Fibroblast of pulmonary artery (primary cell): ENCODE data around the gene DMXL2.

ENCODE experiments used
- DNase-seq: peaks from one replicate; pipeline ENCODE4 v3.0.0-alpha.2; 2010; ENCODE audit warnings: low read depth
- H3K4me3 ChIP-seq: replicated peaks from 2 replicates; pipeline ENCODE4 v1.5.1; 2011; ENCODE audit warnings: low read depth, mild to moderate bottlenecking, control low read depth, low read length, moderate library complexity
- TF ChIP-seq, protein P1 (sequence below): IDR thresholded peaks from 2 replicates; pipeline ENCODE4 v1.5.1; 2011; ENCODE audit warnings: mild to moderate bottlenecking, control low read depth, low read length, inconsistent platforms; ENCODE audit errors: missing control alignments

Gene DMXL2

DNA sequence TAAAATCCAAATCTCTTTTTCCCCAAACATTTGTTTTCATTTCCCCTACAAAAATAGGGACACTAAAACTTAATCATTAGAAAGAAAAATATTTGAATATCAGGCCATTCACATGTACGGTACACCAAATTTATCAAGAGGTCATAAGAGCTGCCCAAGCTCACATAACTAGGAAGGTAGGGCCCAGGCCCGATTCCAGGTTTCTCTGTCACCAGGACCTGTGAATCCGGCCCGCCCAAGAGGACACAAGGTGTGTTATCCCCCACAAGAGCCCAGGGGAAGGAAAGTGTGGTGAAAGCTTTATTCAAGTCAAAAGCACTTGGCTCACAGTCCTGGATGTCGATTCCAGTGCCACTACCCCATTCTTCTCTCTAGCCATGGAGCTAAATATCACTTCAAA, 130.6 kb downstream of the DMXL2 start:
- DNase-seq, result no peak
- no peak overlapping the region for H3K4me3 ChIP-seq
- TF ChIP-seq, protein P1, sequence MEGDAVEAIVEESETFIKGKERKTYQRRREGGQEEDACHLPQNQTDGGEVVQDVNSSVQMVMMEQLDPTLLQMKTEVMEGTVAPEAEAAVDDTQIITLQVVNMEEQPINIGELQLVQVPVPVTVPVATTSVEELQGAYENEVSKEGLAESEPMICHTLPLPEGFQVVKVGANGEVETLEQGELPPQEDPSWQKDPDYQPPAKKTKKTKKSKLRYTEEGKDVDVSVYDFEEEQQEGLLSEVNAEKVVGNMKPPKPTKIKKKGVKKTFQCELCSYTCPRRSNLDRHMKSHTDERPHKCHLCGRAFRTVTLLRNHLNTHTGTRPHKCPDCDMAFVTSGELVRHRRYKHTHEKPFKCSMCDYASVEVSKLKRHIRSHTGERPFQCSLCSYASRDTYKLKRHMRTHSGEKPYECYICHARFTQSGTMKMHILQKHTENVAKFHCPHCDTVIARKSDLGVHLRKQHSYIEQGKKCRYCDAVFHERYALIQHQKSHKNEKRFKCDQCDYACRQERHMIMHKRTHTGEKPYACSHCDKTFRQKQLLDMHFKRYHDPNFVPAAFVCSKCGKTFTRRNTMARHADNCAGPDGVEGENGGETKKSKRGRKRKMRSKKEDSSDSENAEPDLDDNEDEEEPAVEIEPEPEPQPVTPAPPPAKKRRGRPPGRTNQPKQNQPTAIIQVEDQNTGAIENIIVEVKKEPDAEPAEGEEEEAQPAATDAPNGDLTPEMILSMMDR, result no peak

DNA sequence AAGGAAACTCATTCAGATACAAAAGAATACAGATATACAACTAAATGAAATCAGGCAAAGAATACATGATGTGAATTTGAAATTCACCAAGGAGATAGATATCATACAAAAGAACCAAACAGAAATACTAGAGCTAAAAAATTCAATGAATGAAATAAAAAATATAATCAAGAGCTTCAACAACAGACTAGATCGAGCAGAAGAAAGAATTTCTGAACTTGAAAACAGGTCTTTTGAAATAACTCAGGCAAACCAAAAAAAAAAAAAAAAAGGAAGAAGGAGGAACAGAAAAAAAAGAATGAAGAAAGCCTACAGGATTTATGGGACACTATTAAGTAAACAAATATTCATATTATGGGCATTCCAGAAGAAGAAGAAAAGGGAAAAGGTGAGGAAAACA, 137.8 kb downstream of the DMXL2 start:
- no peak overlapping the region for H3K4me3 ChIP-seq
- TF ChIP-seq, protein P1, result no peak
- DNase-seq, result no peak

DNA sequence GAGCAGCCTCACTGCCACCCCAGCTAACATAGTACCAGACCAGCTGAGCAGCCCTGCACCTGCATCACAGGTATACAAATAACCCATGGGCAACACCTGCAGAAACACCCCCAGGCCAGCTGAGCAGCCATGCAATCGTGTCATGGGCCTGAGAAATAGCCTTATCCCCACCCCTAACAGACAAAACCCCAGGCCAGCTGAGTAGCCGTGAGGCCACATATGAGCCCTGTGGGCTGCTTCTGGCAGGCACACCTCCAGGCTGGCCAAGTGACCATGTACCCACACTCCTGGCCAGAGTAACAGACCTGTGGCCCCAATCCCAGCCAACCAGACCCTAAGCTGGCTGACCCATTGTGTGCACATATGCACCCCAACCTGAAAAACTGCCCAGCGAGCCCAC, 138.6 kb downstream of the DMXL2 start:
- TF ChIP-seq, protein P1, result no peak
- no peak for DNase-seq
- no peak overlapping the region for H3K4me3 ChIP-seq

DNA sequence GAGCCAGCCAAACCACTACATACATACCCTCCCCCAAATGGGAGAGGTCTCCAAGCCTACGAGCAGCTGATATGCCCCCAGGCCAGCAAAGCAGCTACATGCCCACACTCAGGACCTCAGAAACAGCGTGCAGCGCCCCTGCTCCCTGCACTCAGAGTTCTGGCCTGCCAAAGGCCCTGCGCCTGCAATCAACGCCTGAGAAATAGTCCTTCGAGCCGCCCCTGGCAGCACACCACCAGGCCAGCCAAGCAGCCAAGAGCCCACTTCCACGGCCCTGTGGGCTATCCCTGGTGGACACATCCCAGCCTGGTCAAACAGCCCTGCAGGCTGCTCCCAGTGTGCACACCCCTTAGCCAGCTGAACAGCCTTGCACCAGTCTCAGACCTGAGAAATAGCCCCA, 139.1 kb downstream of the DMXL2 start:
- TF ChIP-seq, protein P1, result no peak
- no peak overlapping the region for H3K4me3 ChIP-seq
- DNase-seq, result no peak

- TF ChIP-seq, protein P1, result no peak
- no peak for DNase-seq
- H3K4me3 ChIP-seq, result no peak overlapping the region
Observed at GRCh38 chr15:51475736-51476135, 146.8 kb downstream of the DMXL2 start.

DNA sequence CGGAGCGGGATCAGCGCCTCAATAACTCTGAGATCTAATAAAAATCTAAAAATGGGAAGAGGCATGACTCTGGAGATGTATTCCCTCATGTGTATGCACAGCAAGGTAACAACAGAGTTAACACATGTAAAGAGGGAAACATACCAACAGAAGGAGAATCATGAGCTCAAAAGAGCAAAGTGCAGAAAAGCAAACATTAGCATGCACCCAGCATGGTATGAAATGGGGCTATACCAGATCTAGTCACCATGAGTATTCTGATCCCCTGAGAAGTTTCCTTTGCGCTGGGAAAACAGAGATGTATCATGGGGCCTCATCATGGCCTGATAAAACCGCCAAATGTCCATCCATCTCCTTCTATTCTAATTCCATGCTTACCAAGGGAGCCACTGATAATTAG, 152.1 kb downstream of the DMXL2 start:
- DNase-seq, result no peak
- TF ChIP-seq, protein P1, result no peak

GRCh38 chr15:51460796-51461195, 161.8 kb downstream of the DMXL2 start:
- TF ChIP-seq, protein P1, result no peak
- DNase-seq, result no peak
- no peak overlapping the region for H3K4me3 ChIP-seq

More for the DNA sequence above, 152.1 kb downstream of the DMXL2 start:
- H3K4me3 ChIP-seq, result no peak overlapping the region
